ENCODE results near the gene TXNRD2. TPM values are rescaled to one million over a fixed set of nuclear protein-coding genes. Genes with fewer than 3 reads are reported as not detected.

Gene TXNRD2
- total RNA-seq, 1 donor = 19.5 TPM

DNA sequence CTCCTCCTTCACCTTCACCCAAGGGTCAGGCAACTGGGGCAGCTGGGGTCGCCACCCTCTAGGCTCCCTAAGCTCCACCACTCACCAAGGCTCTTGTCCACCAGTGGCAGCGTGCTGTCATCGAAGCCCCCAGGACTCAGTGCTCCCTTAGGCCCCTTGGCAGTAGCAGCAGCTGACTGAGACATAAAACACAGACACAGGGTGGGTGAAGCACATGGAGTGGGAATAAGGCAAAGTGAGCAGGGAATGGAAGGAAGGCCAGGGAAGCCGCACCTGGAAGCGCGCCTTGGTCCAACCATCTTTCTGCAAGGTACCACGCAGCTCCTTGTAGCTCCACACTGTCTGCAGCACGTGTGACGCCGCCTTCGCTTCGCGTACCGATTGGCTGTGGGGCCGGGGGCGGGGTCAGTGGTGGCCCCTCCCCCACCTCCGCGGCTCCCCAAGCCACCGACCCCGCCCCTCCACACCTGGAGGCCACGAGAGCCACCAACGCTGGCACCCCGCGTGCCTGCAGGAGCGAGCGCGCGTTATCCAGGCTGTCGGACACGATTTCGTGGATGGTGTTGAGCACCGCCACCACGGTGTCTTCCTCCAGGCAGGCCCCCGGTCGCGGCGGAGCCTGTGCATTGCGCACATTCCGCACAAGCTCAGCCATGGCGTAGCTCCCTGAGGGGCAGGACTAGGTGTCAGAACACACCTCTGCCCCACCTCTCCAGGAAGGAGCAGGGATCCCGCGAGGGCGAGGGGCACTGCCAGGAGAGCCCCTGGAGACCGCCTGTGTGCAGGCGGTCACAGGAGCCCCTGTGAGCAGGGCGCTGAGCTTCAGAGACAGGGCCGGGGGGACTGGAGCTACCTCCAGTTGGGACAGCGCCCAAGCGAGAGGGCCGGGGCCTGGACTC, 31.3 kb upstream of the TXNRD2 start:
- Histone ChIP-seq H3K79me2 (ENCODE audit: insufficient read depth, low read length) (no peaks in the 10 kb centered on the region), H3K36me3 (ENCODE audit: insufficient read depth, low read length) (peaks cover 3% of the 10 kb centered on the region), H3K27me3 (ENCODE audit: insufficient read depth, low read length) (no peaks in the 10 kb centered on the region), H3K4me1 (ENCODE audit: insufficient read depth, low read length) (no peaks in the 10 kb centered on the region), H2AFZ (ENCODE audit: low read length) (no peak overlapping the region), H3K4me3 (ENCODE audit: insufficient read depth, low read length) (no peak overlapping the region), H3K27ac (ENCODE audit: low read depth, low read length) (no peak overlapping the region), H4K20me1 (ENCODE audit: insufficient read depth, low read length) (peaks cover 15% of the 10 kb centered on the region), H3K4me2 (ENCODE audit: insufficient read depth, low read length) (no peak overlapping the region), H3K9me3 (ENCODE audit: low read depth, low read length) (no peaks in the 10 kb centered on the region)
- no peak for DNase-seq (ENCODE audit: insufficient read length, low spot score, missing footprints)
- TF ChIP-seq, protein P1, sequence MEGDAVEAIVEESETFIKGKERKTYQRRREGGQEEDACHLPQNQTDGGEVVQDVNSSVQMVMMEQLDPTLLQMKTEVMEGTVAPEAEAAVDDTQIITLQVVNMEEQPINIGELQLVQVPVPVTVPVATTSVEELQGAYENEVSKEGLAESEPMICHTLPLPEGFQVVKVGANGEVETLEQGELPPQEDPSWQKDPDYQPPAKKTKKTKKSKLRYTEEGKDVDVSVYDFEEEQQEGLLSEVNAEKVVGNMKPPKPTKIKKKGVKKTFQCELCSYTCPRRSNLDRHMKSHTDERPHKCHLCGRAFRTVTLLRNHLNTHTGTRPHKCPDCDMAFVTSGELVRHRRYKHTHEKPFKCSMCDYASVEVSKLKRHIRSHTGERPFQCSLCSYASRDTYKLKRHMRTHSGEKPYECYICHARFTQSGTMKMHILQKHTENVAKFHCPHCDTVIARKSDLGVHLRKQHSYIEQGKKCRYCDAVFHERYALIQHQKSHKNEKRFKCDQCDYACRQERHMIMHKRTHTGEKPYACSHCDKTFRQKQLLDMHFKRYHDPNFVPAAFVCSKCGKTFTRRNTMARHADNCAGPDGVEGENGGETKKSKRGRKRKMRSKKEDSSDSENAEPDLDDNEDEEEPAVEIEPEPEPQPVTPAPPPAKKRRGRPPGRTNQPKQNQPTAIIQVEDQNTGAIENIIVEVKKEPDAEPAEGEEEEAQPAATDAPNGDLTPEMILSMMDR (IDR thresholded peaks at IDR 0.05; ENCODE audit: extremely low read depth, low read depth, low read length) = no peak

DNA sequence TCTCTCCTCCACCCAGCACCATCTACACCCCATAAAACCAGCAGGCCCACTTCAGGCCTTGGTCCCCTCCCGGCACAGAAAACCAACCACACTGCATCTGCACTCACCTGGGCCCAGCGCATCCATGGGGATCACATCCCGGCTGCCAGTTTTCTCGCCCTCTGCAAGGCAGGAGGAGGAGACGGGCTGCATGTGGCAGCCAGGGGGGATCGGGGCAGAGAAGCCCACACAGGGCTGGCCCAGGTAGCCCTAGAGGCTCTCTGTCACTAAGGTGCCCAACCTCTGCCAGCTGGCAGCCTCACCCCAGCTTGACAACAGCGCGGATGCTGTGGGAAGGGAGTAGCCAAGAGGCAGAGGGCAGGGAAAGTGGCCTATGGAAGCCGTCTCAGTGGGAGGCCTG, 30.6 kb upstream of the TXNRD2 start:
- H3K27me3 ChIP-seq (ENCODE audit: insufficient read depth, low read length) = no peaks in the 10 kb centered on the region
- H3K36me3 ChIP-seq (ENCODE audit: insufficient read depth, low read length) = peaks cover 9% of the 10 kb centered on the region
- peaks cover 18% of the 10 kb centered on the region for H4K20me1 ChIP-seq (ENCODE audit: insufficient read depth, low read length)
- no peak for DNase-seq (ENCODE audit: insufficient read length, low spot score, missing footprints)
- H3K79me2 ChIP-seq (ENCODE audit: insufficient read depth, low read length) = no peaks in the 10 kb centered on the region
- TF ChIP-seq, protein P1 (IDR thresholded peaks at IDR 0.05; ENCODE audit: extremely low read depth, low read depth, low read length) = no peak
- H3K4me1 ChIP-seq (ENCODE audit: insufficient read depth, low read length) = no peaks in the 10 kb centered on the region
- no peak overlapping the region for H2AFZ ChIP-seq (ENCODE audit: low read length)
- no peak overlapping the region for H3K4me2 ChIP-seq (ENCODE audit: insufficient read depth, low read length)
- H3K27ac ChIP-seq (ENCODE audit: low read depth, low read length) = no peak overlapping the region
- no peak overlapping the region for H3K4me3 ChIP-seq (ENCODE audit: insufficient read depth, low read length)
- H3K9me3 ChIP-seq (ENCODE audit: low read depth, low read length) = no peaks in the 10 kb centered on the region

DNA sequence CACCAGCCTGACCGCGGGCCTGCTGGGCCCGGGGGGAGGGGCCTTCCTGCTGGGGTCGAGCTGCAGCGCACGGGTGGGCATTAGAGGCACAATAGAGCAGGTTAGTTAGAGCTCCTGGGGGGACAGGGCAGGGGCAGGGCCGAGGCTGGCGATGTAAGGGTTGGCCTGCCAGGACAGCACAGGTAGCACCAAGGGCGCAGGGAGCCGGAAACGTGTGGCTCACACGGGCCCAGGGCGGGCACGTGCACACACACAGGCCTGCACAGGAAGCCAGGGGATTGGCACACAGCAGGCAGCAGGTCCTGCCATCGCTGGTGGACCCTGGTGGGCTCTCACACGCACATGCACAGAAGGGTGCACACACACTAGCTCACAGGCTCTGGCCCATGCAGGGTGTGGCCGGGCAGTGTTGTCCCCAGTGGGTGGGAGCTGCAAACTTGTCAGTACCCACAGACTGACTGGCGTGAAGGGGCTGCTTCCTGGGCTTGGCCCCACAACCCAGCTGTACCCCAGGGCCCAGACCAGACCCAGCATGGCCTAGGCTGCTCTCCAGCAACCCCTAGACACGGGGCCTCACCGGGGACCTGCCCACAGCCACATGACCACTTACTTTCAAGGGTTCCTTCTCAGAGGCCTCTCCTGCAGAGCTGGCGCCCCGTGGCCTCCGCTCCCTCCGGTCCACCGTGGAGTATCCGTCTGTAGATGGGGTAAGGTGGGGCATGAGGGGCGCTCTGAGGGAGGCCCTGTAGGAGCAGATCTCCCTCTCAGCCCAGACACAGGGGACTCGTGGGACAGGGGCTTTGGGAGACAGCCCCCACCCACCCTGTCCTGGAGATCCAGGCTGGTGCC, 29.9 kb upstream of the TXNRD2 start:
- Histone ChIP-seq H4K20me1 (ENCODE audit: insufficient read depth, low read length) (peaks cover 18% of the 10 kb centered on the region), H3K27ac (ENCODE audit: low read depth, low read length) (no peak overlapping the region), H3K9me3 (ENCODE audit: low read depth, low read length) (no peaks in the 10 kb centered on the region), H3K36me3 (ENCODE audit: insufficient read depth, low read length) (peaks cover 16% of the 10 kb centered on the region), H3K4me3 (ENCODE audit: insufficient read depth, low read length) (no peak overlapping the region), H3K4me2 (ENCODE audit: insufficient read depth, low read length) (no peak overlapping the region), H2AFZ (ENCODE audit: low read length) (no peak overlapping the region), H3K27me3 (ENCODE audit: insufficient read depth, low read length) (no peaks in the 10 kb centered on the region), H3K79me2 (ENCODE audit: insufficient read depth, low read length) (no peaks in the 10 kb centered on the region), H3K4me1 (ENCODE audit: insufficient read depth, low read length) (no peaks in the 10 kb centered on the region)
- TF ChIP-seq, protein P1 (IDR thresholded peaks at IDR 0.05; ENCODE audit: extremely low read depth, low read depth, low read length) = no peak
- peak; percentile 90 for DNase-seq (ENCODE audit: insufficient read length, low spot score, missing footprints)

Measured in osteoblast (primary cell).